Amniotic epithelial cell (primary cell): ENCODE measurements around the gene AGTRAP.

Source experiments
- DNase-seq: peaks from one replicate; pipeline ENCODE4 v3.0.0-alpha.2; 2010; ENCODE audit warnings: low read depth

Gene AGTRAP

GRCh38 chr1:11784993-11785769 is 49.2 kb downstream of the AGTRAP start:
- DNase-seq = peak; percentile 49

- DNase-seq = no peak
Observed at GRCh38 chr1:11786168-11786567, 50.2 kb downstream of the AGTRAP start.

GRCh38 chr1:11787251-11787803 is 51.4 kb downstream of the AGTRAP start:
- peak; percentile 38 for DNase-seq

GRCh38 chr1:11787804-11788436 is 52.0 kb downstream of the AGTRAP start:
- no peak for DNase-seq

- DNase-seq = no peak
Observed at GRCh38 chr1:11788549-11789053, 52.7 kb downstream of the AGTRAP start.

GRCh38 chr1:11789126-11790067 is 53.5 kb downstream of the AGTRAP start:
- no peak for DNase-seq

GRCh38 chr1:11790101-11790879 is 54.4 kb downstream of the AGTRAP start:
- no peak for DNase-seq

- DNase-seq = peak; percentile 82
Observed at GRCh38 chr1:11790880-11791715, 55.2 kb downstream of the AGTRAP start.

- DNase-seq = peak; percentile 32
Observed at GRCh38 chr1:11792106-11792505, 56.2 kb downstream of the AGTRAP start.

- no peak for DNase-seq
Observed at GRCh38 chr1:11793819-11794218, 57.9 kb downstream of the AGTRAP start.

- no peak for DNase-seq
Observed at GRCh38 chr1:11794446-11795237, 58.7 kb downstream of the AGTRAP start.

GRCh38 chr1:11795238-11795890 is 59.4 kb downstream of the AGTRAP start:
- no peak for DNase-seq

GRCh38 chr1:11796036-11796828 is 60.3 kb downstream of the AGTRAP start:
- peak; percentile 59 for DNase-seq

- peak; percentile 50 for DNase-seq
Observed at GRCh38 chr1:11797525-11798216, 61.7 kb downstream of the AGTRAP start.

- DNase-seq = no peak
Observed at GRCh38 chr1:11799099-11799498, 63.2 kb downstream of the AGTRAP start.

GRCh38 chr1:11799896-11800295 is 64.0 kb downstream of the AGTRAP start:
- no peak for DNase-seq

GRCh38 chr1:11800391-11800755 is 64.4 kb downstream of the AGTRAP start:
- DNase-seq = no peak
